ENCODE results near the gene UQCRH. TPM values are rescaled to one million over a fixed set of nuclear protein-coding genes. Genes with fewer than 3 reads are reported as not detected.
A peak's percentile ranks its signal among the peaks of the same experiment; 100 is the strongest.

UQCRH gene
- total RNA-seq, result 221 and 228 TPM in 2 replicates
- long read RNA-seq, transcript UQCRH-201 (4 exons, 604 nt), result major isoform, 67 of 72 reads
- long read RNA-seq, partial matches to known transcripts, result 0 of 72 reads
- long read RNA-seq, other reads (novel, unspliced or antisense), result 4 of 72 reads

DNA sequence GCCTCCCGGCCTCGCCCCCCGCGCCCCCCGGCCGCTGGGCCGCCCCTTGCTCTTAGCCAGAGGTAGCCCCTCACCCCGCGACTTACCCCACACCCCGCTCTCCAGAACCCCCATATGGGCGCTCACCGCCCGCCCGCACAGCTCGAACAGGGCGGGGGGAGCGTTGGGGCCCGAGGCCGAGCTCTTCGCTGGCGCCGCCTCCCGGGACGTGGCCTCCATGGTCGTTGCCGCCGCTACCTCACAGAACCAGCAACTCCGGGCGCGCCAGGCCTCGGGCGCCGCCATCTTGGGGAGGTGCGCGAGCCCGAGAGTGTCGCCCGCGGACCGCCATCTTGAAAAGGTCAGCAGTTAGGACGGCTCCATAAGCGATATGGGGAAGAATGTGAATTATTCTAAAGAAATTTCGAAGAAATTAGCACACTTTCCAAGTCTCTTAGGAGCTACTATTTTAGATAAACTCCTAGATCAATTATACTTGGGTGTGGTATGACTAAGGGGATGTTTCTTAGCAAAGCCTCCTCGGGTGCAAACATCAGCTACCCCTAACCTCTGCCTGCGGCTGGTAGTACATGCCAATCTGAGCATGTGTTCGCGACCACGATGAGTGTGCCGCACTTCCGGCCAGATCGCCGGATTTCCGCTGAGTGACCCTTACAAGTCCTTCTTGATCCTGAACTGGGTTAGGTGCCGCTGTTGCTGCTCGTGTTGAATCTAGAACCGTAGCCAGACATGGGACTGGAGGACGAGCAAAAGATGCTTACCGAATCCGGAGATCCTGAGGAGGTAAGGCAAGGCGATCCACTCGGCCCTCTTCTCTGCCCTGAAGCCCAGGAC lies at the start of gene UQCRH, which contains the start of gene LRRC41:
UQCRH (plus strand) TSS at position 661 of the 834 bp plus-strand sequence; CDS start at position 730, 69 bp downstream.
LRRC41 (minus strand) TSS at position 579 of the 834 bp plus-strand sequence; CDS start at position 285, 294 bp downstream.
- TF ChIP-seq, protein P1, sequence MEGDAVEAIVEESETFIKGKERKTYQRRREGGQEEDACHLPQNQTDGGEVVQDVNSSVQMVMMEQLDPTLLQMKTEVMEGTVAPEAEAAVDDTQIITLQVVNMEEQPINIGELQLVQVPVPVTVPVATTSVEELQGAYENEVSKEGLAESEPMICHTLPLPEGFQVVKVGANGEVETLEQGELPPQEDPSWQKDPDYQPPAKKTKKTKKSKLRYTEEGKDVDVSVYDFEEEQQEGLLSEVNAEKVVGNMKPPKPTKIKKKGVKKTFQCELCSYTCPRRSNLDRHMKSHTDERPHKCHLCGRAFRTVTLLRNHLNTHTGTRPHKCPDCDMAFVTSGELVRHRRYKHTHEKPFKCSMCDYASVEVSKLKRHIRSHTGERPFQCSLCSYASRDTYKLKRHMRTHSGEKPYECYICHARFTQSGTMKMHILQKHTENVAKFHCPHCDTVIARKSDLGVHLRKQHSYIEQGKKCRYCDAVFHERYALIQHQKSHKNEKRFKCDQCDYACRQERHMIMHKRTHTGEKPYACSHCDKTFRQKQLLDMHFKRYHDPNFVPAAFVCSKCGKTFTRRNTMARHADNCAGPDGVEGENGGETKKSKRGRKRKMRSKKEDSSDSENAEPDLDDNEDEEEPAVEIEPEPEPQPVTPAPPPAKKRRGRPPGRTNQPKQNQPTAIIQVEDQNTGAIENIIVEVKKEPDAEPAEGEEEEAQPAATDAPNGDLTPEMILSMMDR (IDR thresholded peaks at IDR 0.05; ENCODE audit: unreplicated experiment), result no peak
- no peaks in the 10 kb centered on the region for H3K9me3 Mint-ChIP-seq (ENCODE audit: low read depth)

DNA sequence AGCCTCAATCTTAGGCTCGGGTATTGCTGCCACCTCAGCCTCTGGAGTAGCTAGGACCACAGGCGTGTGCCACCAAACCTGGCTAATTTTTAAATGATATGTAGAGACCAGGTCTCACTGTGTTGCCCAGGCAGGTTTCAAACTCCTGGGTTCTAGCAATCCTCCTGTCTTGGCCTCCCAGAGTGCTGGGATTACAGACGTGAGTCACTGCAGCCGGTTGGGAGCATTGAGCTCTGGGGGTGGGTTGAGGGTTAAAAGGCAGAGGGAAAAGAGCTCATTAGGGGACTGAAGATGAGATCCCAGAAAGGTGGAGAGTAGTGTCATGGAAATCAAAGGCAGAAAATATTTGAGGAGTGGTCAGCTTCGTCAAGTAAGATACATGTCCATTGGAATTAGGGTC lies 48.8 kb upstream of the UQCRH start:
- no peaks in the 10 kb centered on the region for H3K27me3 Mint-ChIP-seq
- H3K4me3 Mint-ChIP-seq (ENCODE audit: low read depth), result no peak overlapping the region
- H3K4me1 Mint-ChIP-seq (ENCODE audit: low read depth), result peaks cover 4% of the 10 kb centered on the region
- no peak overlapping the region for H3K27ac Mint-ChIP-seq
- peaks cover 10% of the 10 kb centered on the region for H3K36me3 Mint-ChIP-seq (ENCODE audit: insufficient read depth)
- TF ChIP-seq, protein P1 (IDR thresholded peaks at IDR 0.05; ENCODE audit: unreplicated experiment), result no peak
- H3K9me3 Mint-ChIP-seq (ENCODE audit: low read depth), result no peaks in the 10 kb centered on the region
- DNase-seq (ENCODE audit: low spot score, unreplicated experiment), result no peak

More for the DNA sequence above, at the start of gene UQCRH, which contains the start of gene LRRC41:
- Mint-ChIP-seq H3K4me1 (ENCODE audit: low read depth) (peaks cover 22% of the 10 kb centered on the region), H3K27me3 (no peaks in the 10 kb centered on the region), H3K4me3 (ENCODE audit: low read depth) (peak within 1 kb of the TSS; percentile 99), H3K36me3 (ENCODE audit: insufficient read depth) (no peaks in the 10 kb centered on the region), H3K27ac (peak within 1 kb of the TSS; percentile 100)
- peak; percentile 89 for DNase-seq (ENCODE audit: low spot score, unreplicated experiment)

- DNase-seq (ENCODE audit: low spot score, unreplicated experiment), result no peak
- Mint-ChIP-seq H3K4me3 (ENCODE audit: low read depth) (no peak overlapping the region), H3K27me3 (no peaks in the 10 kb centered on the region), H3K27ac (no peak overlapping the region), H3K36me3 (ENCODE audit: insufficient read depth) (peaks cover 16% of the 10 kb centered on the region), H3K4me1 (ENCODE audit: low read depth) (peaks cover 4% of the 10 kb centered on the region), H3K9me3 (ENCODE audit: low read depth) (no peaks in the 10 kb centered on the region)
- TF ChIP-seq, protein P1 (IDR thresholded peaks at IDR 0.05; ENCODE audit: unreplicated experiment), result no peak
Observed at GRCh38 chr1:46256523-46256922, 47.0 kb upstream of the UQCRH start.

- DNase-seq (ENCODE audit: low spot score, unreplicated experiment), result no peak
- H3K4me3 Mint-ChIP-seq (ENCODE audit: low read depth), result no peak overlapping the region
- H3K27me3 Mint-ChIP-seq, result no peaks in the 10 kb centered on the region
- no peaks in the 10 kb centered on the region for H3K9me3 Mint-ChIP-seq (ENCODE audit: low read depth)
- no peak overlapping the region for H3K27ac Mint-ChIP-seq
- no peaks in the 10 kb centered on the region for H3K4me1 Mint-ChIP-seq (ENCODE audit: low read depth)
- H3K36me3 Mint-ChIP-seq (ENCODE audit: insufficient read depth), result peaks cover 13% of the 10 kb centered on the region
- TF ChIP-seq, protein P1 (IDR thresholded peaks at IDR 0.05; ENCODE audit: unreplicated experiment), result no peak
Observed at GRCh38 chr1:46262508-46262907, 41.0 kb upstream of the UQCRH start.

GRCh38 chr1:46263146-46263545 lies 40.4 kb upstream of the UQCRH start:
- Mint-ChIP-seq H3K4me1 (ENCODE audit: low read depth) (no peaks in the 10 kb centered on the region), H3K27me3 (no peaks in the 10 kb centered on the region), H3K9me3 (ENCODE audit: low read depth) (no peaks in the 10 kb centered on the region), H3K27ac (no peak overlapping the region), H3K4me3 (ENCODE audit: low read depth) (no peak overlapping the region), H3K36me3 (ENCODE audit: insufficient read depth) (peaks cover 14% of the 10 kb centered on the region)
- DNase-seq (ENCODE audit: low spot score, unreplicated experiment), result no peak
- TF ChIP-seq, protein P1 (IDR thresholded peaks at IDR 0.05; ENCODE audit: unreplicated experiment), result no peak

Measured in progenitor cell of endocrine pancreas (in vitro differentiated cells).